HepG2 (cell line): Measurements from ENCODE around the gene WDFY1. TPM values are rescaled to one million over a fixed set of nuclear protein-coding genes. Genes with fewer than 3 reads are reported as not detected.
A peak's percentile ranks its signal among the peaks of the same experiment; 100 is the strongest.

ENCODE experiments used
- ATF7-NPFF ChIP-seq: sonication (generic); formaldehyde crosslinking; IDR thresholded peaks from 2 replicates; pipeline ENCODE4 v1.8.1; 2023; ENCODE audit warnings: mild to moderate bottlenecking, low read depth, missing genetic modification reagents, moderate library complexity
- CEBPG ChIP-seq: IDR thresholded peaks from 2 replicates; pipeline ENCODE4 v1.6.1; 2016
- ELF3 ChIP-seq: IDR thresholded peaks from 2 replicates; pipeline ENCODE4 v1.6.1; 2016; ENCODE audit warnings: missing genetic modification reagents, missing compliant biosample characterization
- FOXA3 ChIP-seq: IDR thresholded peaks from 2 replicates; pipeline ENCODE4 v1.6.1; 2016; ENCODE audit warnings: missing genetic modification reagents, missing compliant biosample characterization
- HCFC1 ChIP-seq: fragments of 150-350 bp; IDR thresholded peaks from 2 replicates; pipeline ENCODE4 v1.6.1; 2014; ENCODE audit warnings: low read depth, low read length
- HNRNPL ChIP-seq: fragments of 200-400 bp; formaldehyde crosslinking; IDR thresholded peaks from 2 replicates; pipeline ENCODE4 v1.6.1; 2017; ENCODE audit warnings: mild to moderate bottlenecking, low read depth, low read length
- MXI1 ChIP-seq: IDR thresholded peaks from 3 replicates; pipeline ENCODE4 v1.6.1; 2012; ENCODE audit warnings: low read depth, low read length, inconsistent platforms, borderline replicate concordance
- PPARG ChIP-seq: conservative IDR thresholded peaks from 2 replicates; pipeline ENCODE4 v1.6.1; 2016; ENCODE audit warnings: missing biosample characterization, missing genetic modification reagents
- RAD21 ChIP-seq: fragments of 450-650 bp; formaldehyde crosslinking; IDR thresholded peaks from 2 replicates; pipeline ENCODE4 v1.5.0; 2020; ENCODE audit warnings: mild to moderate bottlenecking
- SMAD1 ChIP-seq: sonication (generic); formaldehyde crosslinking; IDR thresholded peaks from 2 replicates; pipeline ENCODE4 v1.4.0; 2020; ENCODE audit warnings: missing genetic modification reagents, low read depth, mild to moderate bottlenecking, borderline replicate concordance
- ZMAT3 ChIP-seq: sonication (generic); formaldehyde crosslinking; conservative IDR thresholded peaks from 2 replicates; pipeline ENCODE4 v1.7.0; 2021; ENCODE audit warnings: missing genetic modification reagents
- ZNF30 ChIP-seq: sonication (generic); formaldehyde crosslinking; IDR thresholded peaks from 2 replicates; pipeline ENCODE4 v1.5.0; 2020; ENCODE audit warnings: mild to moderate bottlenecking, missing genetic modification reagents
- ZNF317 ChIP-seq: sonication (generic); formaldehyde crosslinking; IDR thresholded peaks from 2 replicates; pipeline ENCODE4 v1.5.0; 2020; ENCODE audit warnings: mild to moderate bottlenecking, missing genetic modification reagents
- ZNF343 ChIP-seq: sonication (generic); formaldehyde crosslinking; IDR thresholded peaks from 2 replicates; pipeline ENCODE4 v1.4.0; 2020; ENCODE audit warnings: mild to moderate bottlenecking, missing genetic modification reagents
- ZNF678 ChIP-seq: sonication (generic); formaldehyde crosslinking; IDR thresholded peaks from 2 replicates; pipeline ENCODE4 v1.4.0; 2020; ENCODE audit warnings: mild to moderate bottlenecking, missing genetic modification reagents
- polyA plus RNA-seq, 8 experiments: library from polyadenylated mRNA; depleted of rRNA in 3 of 8; stranded (reverse) in 7 of 8; unstranded in 1 of 8; fragments of >200 nt; fragmentation: Illumina TruSeq in 4 of 8; extraction: Trizol in 4 of 8; gene quantifications; 2 replicates each; pipeline versions ENCODE4 v1.2.1 to v1.2.3, GENCODE V29; 2011 to 2016; ENCODE audit warnings: low read depth in 4 of 8, missing spikeins in 1 of 8, mixed read lengths in 1 of 8; ENCODE audit not compliant: insufficient read depth in 1 of 8
- total RNA-seq, 5 experiments: library from RNA; depleted of rRNA; stranded (reverse); fragments of >200 nt; fragmentation: Illumina TruSeq; extraction: Trizol; gene quantifications; 2 replicates each; pipeline ENCODE4 v1.2.3, GENCODE V29; 2016; ENCODE audit warnings: low read depth in 1 of 5
- TF ChIP-seq, protein P1 (sequence below): sonication (generic); formaldehyde crosslinking; IDR thresholded peaks from 2 replicates; pipeline ENCODE4 v1.5.0; 2020; ENCODE audit warnings: mild to moderate bottlenecking, missing genetic modification reagents
- TF ChIP-seq, protein P2 (sequence below): sonication (generic); formaldehyde crosslinking; IDR thresholded peaks from 2 replicates; pipeline ENCODE4 v1.4.0; 2020; ENCODE audit warnings: missing genetic modification reagents
- TF ChIP-seq, protein P3 (sequence below): sonication (generic); formaldehyde crosslinking; conservative IDR thresholded peaks from 2 replicates; pipeline ENCODE4 v1.4.0; 2020; ENCODE audit warnings: mild to moderate bottlenecking, missing genetic modification reagents, moderate library complexity
- TF ChIP-seq, protein P4 (sequence below): IDR thresholded peaks from 2 replicates; pipeline ENCODE4 v1.6.1; 2012; ENCODE audit warnings: low read depth, low read length, improper control_type of control experiment
- TF ChIP-seq, protein P5 (sequence below): sonication (generic); formaldehyde crosslinking; IDR thresholded peaks from 2 replicates; pipeline ENCODE4 v1.4.0; 2020; ENCODE audit warnings: missing genetic modification reagents

Gene WDFY1
- total and polyA plus RNA-seq, 2 of the 13 experiments (the other 11 are each of a cell fraction or from before 2014, with no cell fraction given): 77.0 to 78.4 TPM

DNA sequence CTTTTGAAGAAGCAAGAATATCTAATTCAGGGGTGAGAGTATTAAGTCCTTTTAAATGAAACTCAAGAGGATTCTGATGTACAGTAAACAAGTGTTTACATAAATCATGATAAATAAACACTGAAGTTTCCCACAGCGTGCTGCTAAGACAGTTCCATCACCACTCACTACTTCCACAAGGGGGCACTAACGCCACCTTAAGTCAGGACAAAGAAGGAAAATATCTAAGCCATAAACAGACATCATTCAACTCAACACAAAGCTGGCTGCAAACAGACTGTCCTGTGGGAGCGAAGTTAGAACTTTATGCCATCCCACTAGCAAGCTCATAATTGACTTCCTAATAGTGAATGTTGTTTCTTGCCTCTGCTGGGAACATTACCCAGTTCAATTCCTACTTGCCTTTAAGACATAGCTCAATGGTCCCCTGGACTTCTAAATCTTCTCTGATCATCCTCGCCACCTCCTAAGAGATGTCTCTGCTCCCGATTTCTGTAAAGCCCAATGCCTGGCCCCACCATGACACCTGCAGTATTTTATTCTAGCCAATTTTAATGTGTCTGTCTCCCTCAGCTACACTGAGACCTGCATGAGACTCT lies 48.6 kb upstream of the WDFY1 start (continued):
- TF ChIP-seq ELF3 (CRISPR knock-in tag) (peak; percentile 46; the same call in 1 of the 2 replicates), HCFC1 (no peak), RAD21 (CRISPR knock-in tag) (peak; percentile 86), SMAD1 (CRISPR knock-in tag) (no peak), MXI1 (no peak), CEBPG (no peak), ZNF317 (CRISPR knock-in tag) (no peak), ZNF343 (CRISPR knock-in tag) (no peak), ZMAT3 (CRISPR knock-in tag) (no peak), ZNF30 (no peak), HNRNPL (no peak), ATF7-NPFF (no peak), PPARG (no peak), FOXA3 (CRISPR knock-in tag) (0 out of 2 replicates have a peak, but pooled peaks have one; percentile 31), ZNF678 (CRISPR knock-in tag) (no peak)
- TF ChIP-seq, protein P1, sequence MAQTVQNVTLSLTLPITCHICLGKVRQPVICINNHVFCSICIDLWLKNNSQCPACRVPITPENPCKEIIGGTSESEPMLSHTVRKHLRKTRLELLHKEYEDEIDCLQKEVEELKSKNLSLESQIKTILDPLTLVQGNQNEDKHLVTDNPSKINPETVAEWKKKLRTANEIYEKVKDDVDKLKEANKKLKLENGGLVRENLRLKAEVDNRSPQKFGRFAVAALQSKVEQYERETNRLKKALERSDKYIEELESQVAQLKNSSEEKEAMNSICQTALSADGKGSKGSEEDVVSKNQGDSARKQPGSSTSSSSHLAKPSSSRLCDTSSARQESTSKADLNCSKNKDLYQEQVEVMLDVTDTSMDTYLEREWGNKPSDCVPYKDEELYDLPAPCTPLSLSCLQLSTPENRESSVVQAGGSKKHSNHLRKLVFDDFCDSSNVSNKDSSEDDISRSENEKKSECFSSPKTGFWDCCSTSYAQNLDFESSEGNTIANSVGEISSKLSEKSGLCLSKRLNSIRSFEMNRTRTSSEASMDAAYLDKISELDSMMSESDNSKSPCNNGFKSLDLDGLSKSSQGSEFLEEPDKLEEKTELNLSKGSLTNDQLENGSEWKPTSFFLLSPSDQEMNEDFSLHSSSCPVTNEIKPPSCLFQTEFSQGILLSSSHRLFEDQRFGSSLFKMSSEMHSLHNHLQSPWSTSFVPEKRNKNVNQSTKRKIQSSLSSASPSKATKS (CRISPR knock-in tag): no peak
- TF ChIP-seq, protein P2, sequence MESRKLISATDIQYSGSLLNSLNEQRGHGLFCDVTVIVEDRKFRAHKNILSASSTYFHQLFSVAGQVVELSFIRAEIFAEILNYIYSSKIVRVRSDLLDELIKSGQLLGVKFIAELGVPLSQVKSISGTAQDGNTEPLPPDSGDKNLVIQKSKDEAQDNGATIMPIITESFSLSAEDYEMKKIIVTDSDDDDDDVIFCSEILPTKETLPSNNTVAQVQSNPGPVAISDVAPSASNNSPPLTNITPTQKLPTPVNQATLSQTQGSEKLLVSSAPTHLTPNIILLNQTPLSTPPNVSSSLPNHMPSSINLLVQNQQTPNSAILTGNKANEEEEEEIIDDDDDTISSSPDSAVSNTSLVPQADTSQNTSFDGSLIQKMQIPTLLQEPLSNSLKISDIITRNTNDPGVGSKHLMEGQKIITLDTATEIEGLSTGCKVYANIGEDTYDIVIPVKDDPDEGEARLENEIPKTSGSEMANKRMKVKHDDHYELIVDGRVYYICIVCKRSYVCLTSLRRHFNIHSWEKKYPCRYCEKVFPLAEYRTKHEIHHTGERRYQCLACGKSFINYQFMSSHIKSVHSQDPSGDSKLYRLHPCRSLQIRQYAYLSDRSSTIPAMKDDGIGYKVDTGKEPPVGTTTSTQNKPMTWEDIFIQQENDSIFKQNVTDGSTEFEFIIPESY (CRISPR knock-in tag): no peak
- TF ChIP-seq, protein P3, sequence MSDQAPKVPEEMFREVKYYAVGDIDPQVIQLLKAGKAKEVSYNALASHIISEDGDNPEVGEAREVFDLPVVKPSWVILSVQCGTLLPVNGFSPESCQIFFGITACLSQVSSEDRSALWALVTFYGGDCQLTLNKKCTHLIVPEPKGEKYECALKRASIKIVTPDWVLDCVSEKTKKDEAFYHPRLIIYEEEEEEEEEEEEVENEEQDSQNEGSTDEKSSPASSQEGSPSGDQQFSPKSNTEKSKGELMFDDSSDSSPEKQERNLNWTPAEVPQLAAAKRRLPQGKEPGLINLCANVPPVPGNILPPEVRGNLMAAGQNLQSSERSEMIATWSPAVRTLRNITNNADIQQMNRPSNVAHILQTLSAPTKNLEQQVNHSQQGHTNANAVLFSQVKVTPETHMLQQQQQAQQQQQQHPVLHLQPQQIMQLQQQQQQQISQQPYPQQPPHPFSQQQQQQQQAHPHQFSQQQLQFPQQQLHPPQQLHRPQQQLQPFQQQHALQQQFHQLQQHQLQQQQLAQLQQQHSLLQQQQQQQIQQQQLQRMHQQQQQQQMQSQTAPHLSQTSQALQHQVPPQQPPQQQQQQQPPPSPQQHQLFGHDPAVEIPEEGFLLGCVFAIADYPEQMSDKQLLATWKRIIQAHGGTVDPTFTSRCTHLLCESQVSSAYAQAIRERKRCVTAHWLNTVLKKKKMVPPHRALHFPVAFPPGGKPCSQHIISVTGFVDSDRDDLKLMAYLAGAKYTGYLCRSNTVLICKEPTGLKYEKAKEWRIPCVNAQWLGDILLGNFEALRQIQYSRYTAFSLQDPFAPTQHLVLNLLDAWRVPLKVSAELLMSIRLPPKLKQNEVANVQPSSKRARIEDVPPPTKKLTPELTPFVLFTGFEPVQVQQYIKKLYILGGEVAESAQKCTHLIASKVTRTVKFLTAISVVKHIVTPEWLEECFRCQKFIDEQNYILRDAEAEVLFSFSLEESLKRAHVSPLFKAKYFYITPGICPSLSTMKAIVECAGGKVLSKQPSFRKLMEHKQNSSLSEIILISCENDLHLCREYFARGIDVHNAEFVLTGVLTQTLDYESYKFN (CRISPR knock-in tag): no peak
- TF ChIP-seq, protein P4, sequence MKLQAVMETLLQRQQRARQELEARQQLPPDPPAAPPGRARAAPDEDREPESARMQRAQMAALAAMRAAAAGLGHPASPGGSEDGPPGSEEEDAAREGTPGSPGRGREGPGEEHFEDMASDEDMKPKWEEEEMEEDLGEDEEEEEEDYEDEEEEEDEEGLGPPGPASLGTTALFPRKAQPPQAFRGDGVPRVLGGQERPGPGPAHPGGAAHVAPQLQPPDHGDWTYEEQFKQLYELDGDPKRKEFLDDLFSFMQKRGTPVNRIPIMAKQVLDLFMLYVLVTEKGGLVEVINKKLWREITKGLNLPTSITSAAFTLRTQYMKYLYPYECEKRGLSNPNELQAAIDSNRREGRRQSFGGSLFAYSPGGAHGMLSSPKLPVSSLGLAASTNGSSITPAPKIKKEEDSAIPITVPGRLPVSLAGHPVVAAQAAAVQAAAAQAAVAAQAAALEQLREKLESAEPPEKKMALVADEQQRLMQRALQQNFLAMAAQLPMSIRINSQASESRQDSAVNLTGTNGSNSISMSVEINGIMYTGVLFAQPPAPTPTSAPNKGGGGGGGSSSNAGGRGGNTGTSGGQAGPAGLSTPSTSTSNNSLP: no peak
- TF ChIP-seq, protein P5, sequence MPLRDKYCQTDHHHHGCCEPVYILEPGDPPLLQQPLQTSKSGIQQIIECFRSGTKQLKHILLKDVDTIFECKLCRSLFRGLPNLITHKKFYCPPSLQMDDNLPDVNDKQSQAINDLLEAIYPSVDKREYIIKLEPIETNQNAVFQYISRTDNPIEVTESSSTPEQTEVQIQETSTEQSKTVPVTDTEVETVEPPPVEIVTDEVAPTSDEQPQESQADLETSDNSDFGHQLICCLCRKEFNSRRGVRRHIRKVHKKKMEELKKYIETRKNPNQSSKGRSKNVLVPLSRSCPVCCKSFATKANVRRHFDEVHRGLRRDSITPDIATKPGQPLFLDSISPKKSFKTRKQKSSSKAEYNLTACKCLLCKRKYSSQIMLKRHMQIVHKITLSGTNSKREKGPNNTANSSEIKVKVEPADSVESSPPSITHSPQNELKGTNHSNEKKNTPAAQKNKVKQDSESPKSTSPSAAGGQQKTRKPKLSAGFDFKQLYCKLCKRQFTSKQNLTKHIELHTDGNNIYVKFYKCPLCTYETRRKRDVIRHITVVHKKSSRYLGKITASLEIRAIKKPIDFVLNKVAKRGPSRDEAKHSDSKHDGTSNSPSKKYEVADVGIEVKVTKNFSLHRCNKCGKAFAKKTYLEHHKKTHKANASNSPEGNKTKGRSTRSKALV: no peak
